Ureter (tissue), 1 donor: Measurements from ENCODE around the gene RCAN2. TPM values are rescaled to one million over a fixed set of nuclear protein-coding genes. Genes with fewer than 3 reads are reported as not detected.

Experiments
- total RNA-seq: library from RNA; stranded (reverse); gene quantifications from one replicate; pipeline ENCODE4 v1.2.4, GENCODE V29; 2023
- donor health status: DM: yes; HTN: yes; CAD: no.

RCAN2 gene
- total RNA-seq, 1 donor from 2014 or later: 19.8 TPM

Other genes with a start within 250 kb of the RCAN2 start
- 3.5 TPM for gene CYP39A1, start 161.4 kb upstream of the RCAN2 start, total RNA-seq
- 25.1 TPM for gene SLC25A27, start 161.5 kb upstream of the RCAN2 start, total RNA-seq
- gene TDRD6, start 196.4 kb upstream of the RCAN2 start, total RNA-seq: 0.73 TPM
- gene PLA2G7, start 243.9 kb upstream of the RCAN2 start, total RNA-seq: 4.6 TPM